ENCODE results near the gene DSCAML1.

DNA sequence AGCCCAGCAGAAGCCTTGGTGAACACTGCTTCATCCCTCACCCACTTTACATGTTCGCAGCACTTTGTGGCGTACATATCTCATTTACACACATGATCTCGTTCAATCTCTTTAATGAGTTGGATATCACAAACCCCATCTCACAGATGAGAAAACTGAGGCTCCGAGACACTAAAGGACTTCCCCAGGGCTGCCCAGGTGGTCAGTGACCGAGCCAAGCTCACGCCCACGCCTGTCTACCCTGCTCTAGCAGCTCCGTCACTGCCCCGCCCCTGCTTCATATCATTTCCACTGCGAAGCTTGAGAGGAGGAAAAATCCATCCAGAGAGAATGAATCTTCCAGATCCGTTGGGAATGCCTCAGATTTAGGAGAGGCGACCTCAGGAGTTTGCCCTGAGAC, 11.8 kb upstream of the DSCAML1 start:
- TF ChIP-seq, protein P1, sequence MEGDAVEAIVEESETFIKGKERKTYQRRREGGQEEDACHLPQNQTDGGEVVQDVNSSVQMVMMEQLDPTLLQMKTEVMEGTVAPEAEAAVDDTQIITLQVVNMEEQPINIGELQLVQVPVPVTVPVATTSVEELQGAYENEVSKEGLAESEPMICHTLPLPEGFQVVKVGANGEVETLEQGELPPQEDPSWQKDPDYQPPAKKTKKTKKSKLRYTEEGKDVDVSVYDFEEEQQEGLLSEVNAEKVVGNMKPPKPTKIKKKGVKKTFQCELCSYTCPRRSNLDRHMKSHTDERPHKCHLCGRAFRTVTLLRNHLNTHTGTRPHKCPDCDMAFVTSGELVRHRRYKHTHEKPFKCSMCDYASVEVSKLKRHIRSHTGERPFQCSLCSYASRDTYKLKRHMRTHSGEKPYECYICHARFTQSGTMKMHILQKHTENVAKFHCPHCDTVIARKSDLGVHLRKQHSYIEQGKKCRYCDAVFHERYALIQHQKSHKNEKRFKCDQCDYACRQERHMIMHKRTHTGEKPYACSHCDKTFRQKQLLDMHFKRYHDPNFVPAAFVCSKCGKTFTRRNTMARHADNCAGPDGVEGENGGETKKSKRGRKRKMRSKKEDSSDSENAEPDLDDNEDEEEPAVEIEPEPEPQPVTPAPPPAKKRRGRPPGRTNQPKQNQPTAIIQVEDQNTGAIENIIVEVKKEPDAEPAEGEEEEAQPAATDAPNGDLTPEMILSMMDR (IDR thresholded peaks at IDR 0.05; ENCODE audit: low read depth, low read length) = no peak
- TF ChIP-seq EZH2phosphoT487 (IDR thresholded peaks at IDR 0.05; ENCODE audit: low read depth) = no peak
